ENCODE measurements around the gene CCDC57. TPM values are rescaled to one million over a fixed set of nuclear protein-coding genes. Genes with fewer than 3 reads are reported as not detected.

The CCDC57 gene
- total RNA-seq, 1 donor from 2014 or later, result 8.6 TPM

DNA sequence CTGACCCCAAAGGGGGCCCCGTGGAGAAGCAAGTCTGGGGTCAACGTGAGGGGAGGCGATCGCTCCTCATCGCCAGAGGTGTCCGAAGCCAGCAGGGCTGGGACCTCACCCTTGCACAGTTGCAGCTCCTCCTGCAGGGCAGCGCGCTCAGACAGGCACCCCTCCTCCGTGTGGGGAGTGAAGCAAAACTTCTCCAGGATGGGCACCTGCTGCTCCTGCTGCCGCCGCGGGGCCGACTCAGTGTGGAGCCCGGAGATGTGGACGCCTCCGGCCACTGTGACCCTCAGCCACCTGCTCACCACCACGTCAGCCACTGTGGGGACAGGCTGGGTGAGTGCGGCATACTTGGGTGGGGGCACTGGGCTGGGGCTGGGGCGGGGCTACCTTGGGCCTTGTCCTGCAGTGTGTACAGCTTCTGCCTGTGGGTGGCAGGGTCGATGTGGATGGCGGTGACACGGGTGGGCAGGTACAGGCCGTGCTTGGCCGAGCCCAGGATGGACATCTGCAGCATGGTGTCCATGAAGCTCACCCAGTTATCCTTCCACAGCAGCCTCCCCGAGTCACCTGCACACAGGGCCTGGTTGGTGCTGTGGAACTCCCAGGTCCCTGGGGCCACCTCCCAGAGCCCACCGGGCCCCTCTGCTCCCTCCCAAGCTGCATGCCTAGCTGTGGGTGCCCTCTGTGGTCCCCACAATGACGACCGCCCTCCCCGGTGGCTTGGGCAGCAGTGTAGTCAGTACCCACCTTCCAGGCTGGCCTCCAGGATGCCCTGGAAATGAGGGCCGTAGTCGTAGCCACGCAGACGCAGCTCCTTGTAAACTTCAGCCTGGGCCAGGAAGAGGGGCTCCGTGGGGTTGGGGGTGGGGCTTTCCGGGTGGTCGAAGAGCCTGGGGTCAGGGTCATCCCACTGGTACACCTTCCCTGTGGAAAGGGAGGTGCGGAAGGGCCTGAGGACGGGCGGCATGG lies 125.4 kb downstream of the CCDC57 start:
- intact Hi-C loops (cut with DNase I), result no loop called here
- DNase-seq, result no peak
- ATAC-seq (ENCODE audit: poor library complexity), result no peak

DNA sequence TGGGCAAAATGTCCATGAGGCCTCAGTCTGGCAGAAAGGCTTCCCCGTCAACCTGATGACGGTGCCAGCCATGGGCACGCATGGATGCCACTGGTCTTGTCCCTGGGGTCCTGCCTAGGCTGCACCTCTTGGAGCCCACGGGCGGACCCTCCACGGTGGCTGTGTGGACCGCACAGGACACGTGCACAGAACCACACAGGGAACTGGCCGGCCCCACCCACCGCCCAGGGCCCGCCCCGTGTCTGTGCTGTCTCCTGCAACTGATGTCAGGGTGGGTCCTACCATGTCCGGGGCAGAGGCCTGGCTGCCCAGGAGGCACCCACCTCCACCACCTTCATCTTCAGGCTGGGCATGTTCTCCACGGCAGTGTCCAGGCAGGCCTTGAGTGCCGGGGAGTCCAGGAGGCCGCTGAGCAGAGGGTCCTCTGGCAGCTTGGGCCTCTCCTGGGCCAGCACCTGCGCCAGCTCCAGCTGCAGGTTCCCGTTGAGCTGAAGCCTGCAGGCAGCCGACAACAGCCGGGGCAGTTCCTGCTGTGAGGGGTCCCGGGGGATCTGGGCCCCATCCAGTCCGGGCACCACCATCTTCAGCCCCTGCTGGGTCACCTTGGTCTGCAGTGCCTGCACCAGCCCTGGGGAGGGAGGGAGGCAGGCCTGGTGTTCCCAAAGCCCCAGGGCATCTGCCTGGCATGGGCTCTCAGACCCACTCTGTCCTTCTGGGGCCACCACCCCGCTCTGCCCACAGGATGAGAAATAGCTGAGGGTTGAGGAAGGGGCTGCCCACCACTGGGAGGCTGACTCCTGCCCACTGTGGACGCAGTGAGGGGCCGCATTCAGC lies 126.5 kb downstream of the CCDC57 start:
- ATAC-seq (ENCODE audit: poor library complexity), result no peak
- DNase-seq, result no peak

DNA sequence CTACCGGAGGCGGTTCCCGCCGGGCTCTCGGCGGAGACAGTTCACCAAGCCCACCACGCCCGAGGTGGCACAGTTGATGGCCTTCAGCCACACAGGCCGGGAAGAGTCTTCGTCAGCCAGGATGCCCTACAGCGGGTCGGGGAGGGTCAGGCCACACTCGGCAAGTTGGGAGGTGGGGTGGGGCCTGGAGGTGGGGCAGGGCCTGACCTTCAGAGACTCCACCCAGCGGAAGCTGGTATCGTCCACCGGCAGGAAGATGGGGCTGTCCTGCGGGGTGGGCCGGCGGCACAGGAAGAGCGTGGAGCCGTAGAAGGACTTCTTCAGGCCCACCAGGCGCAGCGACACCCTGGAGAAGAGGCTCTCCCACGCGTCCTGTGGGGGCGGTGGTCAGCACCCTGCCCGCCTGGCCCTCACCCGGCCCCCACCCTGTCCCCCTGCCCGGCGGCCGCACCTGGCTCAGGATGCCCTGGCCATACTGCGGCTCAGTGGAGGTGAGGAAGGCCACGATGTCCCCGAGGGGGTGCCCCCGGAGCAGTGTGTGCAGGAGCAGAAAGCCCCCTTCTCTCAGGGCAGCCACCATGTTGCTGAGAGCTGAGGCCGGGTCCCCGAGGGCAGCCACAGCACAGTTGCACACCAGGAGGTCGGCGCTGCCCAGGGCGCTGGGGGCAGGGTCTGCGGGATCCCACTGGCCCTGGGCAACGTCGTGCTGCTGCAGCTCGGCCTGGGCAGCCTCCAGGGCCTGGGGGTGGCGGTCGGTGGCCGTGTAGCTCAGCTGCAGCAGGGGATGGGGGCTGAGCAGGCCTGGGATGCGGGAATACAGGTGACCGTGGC lies 127.4 kb downstream of the CCDC57 start:
- intact Hi-C loops (cut with DNase I), result no loop called here
- DNase-seq (no peak), ATAC-seq (ENCODE audit: poor library complexity) (no peak)

More for the DNA sequence above, 126.5 kb downstream of the CCDC57 start:
- intact Hi-C loops (cut with DNase I), result no loop called here

DNA sequence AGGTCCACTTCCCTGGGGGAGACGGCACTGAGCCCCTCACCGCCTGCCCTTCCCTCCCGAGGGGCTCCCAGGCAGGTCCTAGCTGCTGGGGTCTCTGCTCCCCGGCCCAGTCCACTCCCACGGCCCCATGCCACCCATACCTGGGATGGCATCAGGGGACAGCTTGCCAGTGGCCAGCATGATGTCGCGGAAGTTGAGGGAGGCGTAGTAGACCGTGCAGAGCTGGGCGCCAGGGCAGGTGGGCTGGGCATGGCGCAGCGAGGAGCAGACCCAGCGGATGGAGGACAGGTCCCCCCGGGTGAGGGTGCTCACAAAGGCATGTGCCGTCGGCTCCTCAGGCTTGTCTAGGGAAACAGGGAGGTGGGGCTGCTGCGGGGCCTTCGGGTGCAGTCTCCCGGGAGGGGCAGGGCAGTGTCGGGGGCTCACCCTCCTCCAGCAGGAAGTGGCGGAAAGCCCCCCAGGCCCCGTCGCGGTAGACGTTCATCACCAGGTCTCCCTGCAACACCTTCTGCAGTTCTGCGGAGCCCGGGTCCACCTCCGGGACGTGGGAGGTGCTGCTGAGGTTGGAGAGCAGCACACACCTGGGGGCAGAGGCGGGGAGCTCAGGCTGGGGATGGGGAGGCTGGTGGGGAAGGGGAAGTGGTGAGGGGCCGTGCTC lies 128.1 kb downstream of the CCDC57 start:
- intact Hi-C loops (cut with DNase I), result no loop called here
- no peak for ATAC-seq (ENCODE audit: poor library complexity)
- no peak for DNase-seq

GRCh38 chr17:82083533-82084359 lies 128.9 kb downstream of the CCDC57 start:
- DNase-seq (no peak), ATAC-seq (ENCODE audit: poor library complexity) (no peak)
- intact Hi-C loops (cut with DNase I), result no loop called here

GRCh38 chr17:82083009-82083408 lies 129.6 kb downstream of the CCDC57 start:
- intact Hi-C loops (cut with DNase I), result no loop called here
- DNase-seq, result no peak
- no peak for ATAC-seq (ENCODE audit: poor library complexity)

- ATAC-seq (ENCODE audit: poor library complexity), result no peak
- DNase-seq, result no peak
- intact Hi-C loops (cut with DNase I), result no loop called here
Measured at GRCh38 chr17:82082456-82082855, 130.2 kb downstream of the CCDC57 start.

DNA sequence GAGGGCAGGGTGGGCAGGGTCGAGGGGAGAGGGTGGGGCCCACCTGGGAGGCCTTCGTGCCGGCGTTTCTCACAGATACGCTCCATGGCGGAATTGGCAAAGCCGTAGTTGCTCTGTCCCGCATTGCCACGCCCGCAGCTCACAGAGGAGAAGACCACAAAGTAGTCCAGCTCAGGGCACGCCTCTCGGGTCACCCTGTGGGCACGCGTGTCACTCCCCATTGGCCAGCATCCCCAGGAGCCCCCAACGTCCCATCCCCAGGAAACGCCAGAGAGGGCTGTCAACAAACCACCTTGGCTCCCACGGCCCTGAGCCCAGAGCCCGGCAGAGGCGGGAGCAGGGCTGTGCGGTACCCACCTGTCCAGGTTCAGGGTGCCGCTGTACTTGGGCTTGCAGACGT lies 130.7 kb downstream of the CCDC57 start:
- intact Hi-C loops (cut with DNase I), result no loop called here
- DNase-seq, result no peak
- no peak for ATAC-seq (ENCODE audit: poor library complexity)

- ATAC-seq (ENCODE audit: poor library complexity) (no peak), DNase-seq (no peak)
- intact Hi-C loops (cut with DNase I), result no loop called here
Measured at GRCh38 chr17:82081546-82081945, 131.1 kb downstream of the CCDC57 start.

DNA sequence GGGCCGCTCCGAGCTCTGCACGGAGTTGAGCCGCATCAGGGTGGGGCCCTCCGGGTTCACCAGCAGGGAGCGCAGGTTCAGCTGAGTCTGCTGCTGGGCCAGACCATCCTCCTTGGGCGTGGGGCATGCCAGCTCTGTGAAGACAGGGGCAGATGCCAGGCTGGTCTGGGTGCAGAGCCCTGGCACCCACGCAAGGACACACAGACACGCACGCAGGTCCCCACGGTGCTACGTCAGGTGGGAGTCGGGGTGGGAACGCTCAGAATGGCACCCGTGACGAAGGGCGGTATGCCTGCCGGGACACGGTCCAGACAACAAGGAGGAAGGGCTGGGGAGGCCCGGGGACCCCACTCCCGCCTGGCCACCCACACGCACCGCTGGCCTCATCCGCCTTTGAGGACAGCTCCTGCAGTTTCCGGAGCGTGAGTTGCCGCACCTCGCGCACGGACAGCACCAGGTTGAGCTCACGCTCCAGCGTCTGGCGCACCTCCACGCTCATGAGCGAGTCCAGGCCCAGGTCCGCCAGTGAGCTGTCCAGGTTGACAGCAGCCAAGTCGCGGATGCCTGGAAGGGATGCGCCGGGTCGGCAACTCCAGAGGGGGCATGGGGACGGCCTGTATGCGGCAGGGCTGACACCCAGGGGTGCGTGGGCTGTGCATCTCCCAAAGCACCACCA lies 131.7 kb downstream of the CCDC57 start:
- DNase-seq, result no peak
- intact Hi-C loops (cut with DNase I), result no loop called here
- ATAC-seq (ENCODE audit: poor library complexity), result no peak

- intact Hi-C loops (cut with DNase I), result no loop called here
- ATAC-seq (ENCODE audit: poor library complexity), result no peak
- no peak for DNase-seq
Measured at GRCh38 chr17:82080048-82080788, 132.4 kb downstream of the CCDC57 start.

DNA sequence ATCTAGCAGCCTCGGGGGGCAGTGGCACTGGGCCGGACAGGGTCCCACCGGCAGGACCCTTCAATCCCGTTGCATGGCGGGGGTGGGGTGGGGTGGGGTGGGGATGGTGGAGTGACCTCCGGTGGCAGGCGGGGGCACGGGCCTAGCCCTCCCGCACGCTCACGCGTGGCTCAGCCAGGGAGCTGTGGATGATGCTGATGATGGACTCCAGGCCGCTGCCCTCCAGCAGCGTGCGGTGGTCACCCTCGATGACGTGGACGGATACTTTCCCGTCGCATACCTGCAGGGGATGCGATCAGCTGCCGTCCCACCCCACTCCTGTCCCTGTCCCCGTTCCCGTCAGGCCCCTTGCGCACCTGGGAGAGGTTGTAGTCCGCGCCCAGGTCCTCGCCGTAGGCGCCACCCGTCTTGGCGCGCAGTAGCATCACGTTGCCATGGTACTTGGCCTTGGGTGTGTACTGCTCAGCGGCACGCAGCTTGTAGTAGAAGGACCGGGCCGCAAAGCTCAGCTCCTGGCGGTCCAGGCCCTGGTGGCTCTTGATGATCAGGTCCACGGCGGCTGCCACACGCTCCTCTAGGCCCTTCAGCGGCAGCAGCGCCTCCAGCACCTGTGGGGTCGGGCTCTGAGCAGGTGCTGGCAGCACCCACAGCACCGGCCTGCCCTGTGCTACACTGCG lies 133.5 kb downstream of the CCDC57 start:
- ATAC-seq (ENCODE audit: poor library complexity), result no peak
- intact Hi-C loops (cut with DNase I), result no loop called here
- no peak for DNase-seq

GRCh38 chr17:82078433-82078832 lies 134.2 kb downstream of the CCDC57 start:
- intact Hi-C loops (cut with DNase I), result no loop called here
- DNase-seq (no peak), ATAC-seq (ENCODE audit: poor library complexity) (no peak)

GRCh38 chr17:82077617-82078358 lies 134.9 kb downstream of the CCDC57 start:
- intact Hi-C loops (cut with DNase I), result no loop called here
- no peak for DNase-seq
- peak; percentile 34 for ATAC-seq (ENCODE audit: poor library complexity)

All from Right ventricle myocardium superior (tissue), 1 donor.